Activated CD4-positive, alpha-beta T cell treated with anti-CD3 and anti-CD28 coated beads, Interleukin-2, Interleukin-4, amounts not matched to agents 100 ng/mL and 50 ng/mL, durations not matched to agents 16 hours and 8 hours (primary cell): ENCODE measurements around the gene EEF1AKMT1.
"Not testable (repeated sequence)": the region's sequence is repeated elsewhere in the genome, so short reads cannot be mapped to it uniquely, and the experiment has no call there.

Experiments
- DNase-seq: peaks from one replicate; pipeline ENCODE4 v3.0.0-alpha.2; 2020; ENCODE audit warnings: low spot score

The EEF1AKMT1 gene

DNA sequence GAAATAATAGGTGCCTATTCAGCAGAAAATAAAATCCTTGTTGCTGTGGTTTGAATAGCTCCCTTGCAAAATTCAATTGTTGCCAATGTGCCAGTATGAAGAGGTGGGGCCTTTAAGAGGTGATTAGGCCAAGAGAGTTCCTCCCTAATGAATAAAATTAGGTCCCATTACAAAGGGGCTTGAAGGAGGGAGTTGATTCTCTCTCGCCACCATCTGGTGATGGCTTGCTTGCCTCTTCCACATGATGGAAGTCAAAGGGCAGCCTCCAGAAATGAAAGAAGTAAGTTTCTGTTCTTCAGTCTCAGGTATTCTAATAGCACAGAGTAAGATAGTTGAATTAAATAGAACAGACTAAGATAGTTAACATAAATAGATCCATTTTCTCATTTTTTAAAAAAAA, 3.0 kb upstream of the EEF1AKMT1 start:
- DNase-seq: no peak

DNA sequence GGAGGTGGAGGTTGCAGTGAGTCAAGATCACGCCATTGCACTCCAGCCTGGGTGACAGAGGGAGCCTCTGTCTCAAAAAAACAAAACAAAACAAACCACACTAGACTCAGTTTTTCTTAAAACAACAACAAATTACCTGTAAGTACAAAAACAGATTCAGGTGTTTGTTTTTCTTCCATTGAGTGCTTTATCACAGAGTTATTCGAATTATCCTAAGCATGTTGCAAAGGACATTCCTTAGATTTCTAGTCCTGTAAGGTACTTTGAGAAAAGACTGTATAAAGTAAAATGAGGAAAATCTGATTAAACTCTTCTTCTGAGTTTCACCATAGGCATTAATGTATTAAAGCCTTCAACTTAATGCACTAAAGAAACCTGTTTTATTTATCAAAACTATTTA, 2.2 kb upstream of the EEF1AKMT1 start:
- no peak for DNase-seq

DNA sequence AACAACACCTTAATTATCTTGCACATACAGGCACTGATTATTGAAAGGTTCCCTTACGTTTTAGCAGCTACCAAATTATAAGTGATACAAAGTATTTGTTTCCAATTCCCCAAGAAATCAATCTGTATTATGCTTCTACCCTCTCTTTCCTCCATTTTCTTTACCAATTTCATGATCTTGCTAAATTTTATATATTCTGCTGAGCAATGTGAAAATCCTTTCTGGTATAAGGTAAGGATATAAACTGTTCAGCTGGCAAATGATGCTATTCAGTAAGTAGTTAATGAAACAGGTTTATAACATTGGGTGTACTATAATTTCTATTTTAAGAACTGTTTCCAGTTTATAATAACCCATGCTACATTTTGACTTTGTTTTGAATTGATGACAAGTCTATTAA, 985 bp upstream of the EEF1AKMT1 start:
- no peak for DNase-seq

DNA sequence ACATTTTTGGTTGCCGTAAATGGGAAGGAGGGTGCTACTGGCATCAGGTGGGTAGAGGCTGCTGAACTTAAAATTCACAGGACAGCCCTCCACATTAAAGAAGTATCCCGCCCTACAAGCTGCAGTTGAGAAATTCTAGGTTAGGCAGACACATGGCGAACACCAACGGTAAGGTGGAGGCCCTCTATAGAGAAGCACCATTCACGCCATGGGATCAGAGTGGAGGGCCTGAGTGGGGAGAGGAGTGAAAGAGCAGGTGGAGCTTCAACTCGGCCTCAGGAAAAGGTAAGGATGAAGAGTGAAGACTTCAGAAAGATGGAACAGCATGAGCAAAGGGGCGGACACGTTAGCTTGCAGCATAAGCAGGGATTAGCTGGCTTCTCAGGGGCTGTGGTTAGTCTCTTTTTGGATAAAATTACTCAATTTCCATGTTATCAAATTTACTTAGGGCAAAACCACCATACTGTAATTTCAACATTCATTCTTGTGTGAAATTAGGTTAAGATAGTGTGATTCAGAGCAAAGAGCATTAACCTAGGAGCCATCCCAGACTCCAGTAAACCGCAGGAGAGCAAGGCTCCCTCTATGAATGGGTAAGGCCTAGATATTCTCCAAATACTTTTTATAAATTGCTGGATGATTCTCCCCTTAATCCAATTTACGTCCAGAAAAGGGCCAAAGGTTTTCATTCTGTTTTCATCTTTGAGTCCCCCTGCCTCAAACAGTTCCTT, 1.2 kb downstream of the EEF1AKMT1 start:
- DNase-seq: no peak

DNA sequence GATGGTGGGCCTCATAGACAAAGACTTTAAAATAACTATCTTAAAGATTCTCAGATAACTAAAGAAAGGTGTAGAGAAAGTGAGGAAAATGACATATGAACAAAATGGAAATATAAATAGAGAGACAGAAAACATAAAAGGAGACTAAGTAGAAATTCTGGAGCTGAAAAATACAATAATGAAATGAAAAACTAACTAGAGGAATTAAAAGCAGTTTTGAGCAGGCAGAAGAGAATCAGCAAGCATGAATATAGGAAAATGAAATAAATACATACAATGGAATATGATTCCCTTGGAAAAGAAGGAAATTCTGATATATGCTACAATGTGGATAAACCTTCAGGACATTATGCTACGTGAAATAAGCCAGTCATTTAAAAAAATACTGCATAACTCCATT, 3.9 kb downstream of the EEF1AKMT1 start:
- DNase-seq: no peak

DNA sequence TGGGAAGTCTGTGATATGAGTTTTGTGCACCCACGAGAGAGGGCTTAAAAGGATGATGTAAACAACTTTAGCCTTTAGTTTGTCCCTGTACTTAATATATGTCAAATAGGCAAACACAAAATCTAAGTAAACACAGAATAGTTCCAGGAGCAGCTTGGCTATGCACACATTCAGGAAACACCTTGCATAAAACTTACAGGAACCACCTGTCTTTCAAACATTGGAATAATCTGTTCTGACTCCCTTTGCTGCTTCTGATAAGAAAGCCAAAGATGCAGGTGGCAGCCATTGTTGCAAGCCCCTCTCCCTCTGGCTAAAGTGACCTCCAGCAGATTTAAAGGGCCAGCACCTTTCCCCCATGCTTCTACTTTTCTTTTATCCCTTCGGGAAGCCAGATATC, 4.7 kb downstream of the EEF1AKMT1 start:
- DNase-seq: no peak

DNA sequence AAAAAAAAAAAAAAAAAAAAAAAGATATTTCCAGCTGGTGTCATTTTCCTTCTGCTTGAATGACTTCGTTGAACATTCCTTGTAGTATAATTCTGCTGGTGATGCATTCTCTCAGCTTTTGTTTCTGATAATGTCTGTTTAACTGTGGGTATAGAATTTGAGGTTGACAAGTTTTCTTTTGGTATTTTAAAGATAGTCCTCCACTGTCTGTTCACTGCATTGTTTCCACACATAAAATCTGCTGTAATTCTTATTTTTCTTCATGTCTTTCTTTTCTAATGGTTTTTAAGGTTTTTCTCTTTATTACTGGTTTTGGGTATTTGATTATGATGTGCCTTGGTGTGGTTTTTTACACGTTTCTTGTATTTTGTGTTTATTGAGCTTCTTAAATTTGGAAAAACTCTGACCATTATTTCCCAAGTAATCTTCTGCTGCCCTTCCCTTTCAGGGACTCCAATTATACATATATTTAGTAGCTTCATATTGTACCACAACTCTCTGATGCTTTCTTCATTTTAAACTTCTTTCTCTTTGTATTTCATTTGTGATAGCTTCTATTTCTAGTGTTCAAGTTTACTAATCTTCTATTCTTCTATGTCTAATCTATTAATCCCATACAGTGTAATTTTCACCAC, 6.3 kb downstream of the EEF1AKMT1 start:
- DNase-seq: no peak

DNA sequence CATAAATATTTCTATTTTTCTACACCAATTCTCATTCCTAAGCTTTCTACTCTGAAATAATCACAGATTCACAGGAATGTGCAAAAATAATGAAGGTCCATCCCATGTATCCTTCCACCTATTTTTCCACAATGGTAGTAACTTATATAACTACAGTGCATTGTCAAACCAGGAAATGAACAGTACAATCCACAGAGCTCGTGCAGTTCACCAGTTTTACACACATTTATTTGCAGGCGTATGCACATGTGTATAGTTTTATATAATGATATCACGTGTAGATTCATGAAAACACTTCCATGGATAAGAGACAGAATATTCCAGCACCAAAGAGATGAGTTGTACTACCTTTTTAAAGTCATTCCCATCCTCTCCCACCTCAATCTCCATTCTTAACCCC, 12.9 kb downstream of the EEF1AKMT1 start:
- no peak for DNase-seq

DNA sequence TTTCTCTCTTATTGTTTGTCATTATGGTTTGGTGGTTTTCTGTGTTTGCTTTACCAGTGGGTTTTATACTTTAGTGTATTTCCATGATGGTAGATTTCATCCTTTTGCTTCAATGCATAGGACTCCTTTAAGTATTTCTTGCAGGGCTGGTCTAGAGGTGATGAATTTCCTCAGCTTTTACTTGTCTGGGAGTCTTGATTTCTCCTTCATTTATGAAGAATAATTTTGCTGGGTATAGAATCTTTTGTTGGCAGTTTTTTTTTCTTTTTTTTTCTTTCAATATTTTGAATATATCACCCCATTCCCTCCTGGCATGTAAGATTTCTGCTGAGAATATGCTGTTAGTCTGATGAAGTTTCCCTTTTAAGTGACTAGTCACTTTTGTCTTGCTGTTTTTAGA, 19.8 kb downstream of the EEF1AKMT1 start:
- no peak for DNase-seq

DNA sequence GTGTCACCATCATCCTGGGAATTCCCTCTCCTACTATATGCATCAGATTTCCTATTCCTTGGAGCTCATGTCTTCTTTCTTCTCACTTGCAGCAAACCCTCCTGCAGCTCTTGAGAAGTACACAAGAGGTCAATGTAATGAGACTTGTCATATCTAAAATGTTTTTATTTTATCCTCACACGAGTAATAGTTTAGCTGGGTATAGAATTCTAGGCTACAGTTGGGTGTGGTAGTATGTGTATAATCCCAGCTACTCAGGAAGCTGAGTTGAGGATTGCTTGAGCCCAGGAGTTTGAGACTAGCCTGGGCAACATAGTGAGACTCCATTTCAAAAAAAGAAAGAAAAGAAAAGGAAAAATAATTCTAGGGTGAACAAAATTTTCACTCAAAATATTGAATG, 24.4 kb downstream of the EEF1AKMT1 start:
- no peak for DNase-seq

DNA sequence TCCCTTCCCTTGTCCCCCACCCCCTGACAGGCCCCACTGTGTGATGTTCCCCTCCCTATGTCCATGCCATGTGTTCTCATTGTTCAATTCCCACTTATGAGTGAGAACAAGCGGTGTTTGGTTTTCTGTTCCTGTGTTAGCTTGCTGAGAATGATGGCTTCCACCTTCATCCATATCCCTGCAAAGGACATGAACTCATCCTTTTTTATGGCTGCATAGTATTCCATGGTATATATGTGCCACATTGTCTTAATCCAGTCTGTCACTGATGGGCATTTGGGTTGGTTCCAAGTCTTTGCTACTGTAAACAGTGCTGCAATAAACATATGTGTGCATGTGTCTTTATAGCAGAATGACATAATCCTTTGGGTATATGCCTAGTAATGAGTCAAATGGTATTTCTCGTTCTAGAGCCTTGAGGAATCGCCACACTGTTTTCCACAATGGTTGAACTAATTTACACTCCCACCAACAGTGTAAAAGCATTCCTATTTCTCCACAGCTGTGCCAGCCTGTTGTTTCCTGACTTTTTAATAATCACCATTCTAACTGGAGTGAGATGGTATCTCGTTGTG, 29.8 kb downstream of the EEF1AKMT1 start:
- not testable (repeated sequence) for DNase-seq

DNA sequence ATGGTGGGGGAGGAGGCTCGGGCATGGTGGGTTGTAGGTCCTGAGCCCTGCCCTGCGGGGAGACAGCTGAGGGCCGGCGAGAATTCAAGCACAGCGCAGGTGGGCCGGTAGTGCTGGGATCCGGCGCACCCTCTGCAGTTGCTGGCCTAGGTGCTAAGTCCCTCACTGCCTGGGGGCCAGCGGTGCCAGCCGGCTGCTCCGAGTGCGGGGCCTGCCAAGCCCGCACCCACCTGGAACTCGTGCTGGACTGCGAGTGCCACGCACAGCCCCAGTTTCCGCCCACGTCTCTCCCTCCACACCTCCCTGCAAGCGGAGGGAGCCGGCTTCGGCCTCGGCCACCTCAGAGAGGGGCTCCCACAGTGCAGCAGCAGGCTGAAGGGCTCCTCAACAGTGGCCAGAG, 33.7 kb downstream of the EEF1AKMT1 start:
- DNase-seq: no peak

DNA sequence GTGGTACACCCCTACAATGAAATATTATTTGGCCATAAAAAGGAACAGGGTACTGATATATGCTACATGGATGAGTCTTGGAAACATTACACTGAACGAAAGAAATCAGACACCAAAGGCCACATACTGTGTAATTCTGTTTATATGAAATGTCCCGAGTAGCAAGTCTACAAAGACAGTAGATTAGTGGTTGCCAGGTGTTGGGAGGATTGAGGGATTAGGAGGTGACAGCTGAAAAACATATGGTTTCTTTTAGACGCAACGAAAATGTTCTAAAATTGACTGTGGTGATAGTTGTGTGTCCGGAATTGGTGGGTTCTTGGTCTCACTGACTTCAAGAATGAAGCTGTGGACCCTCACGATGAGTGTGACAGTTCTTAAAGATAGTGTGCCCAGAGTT, 35.1 kb downstream of the EEF1AKMT1 start:
- no peak for DNase-seq

DNA sequence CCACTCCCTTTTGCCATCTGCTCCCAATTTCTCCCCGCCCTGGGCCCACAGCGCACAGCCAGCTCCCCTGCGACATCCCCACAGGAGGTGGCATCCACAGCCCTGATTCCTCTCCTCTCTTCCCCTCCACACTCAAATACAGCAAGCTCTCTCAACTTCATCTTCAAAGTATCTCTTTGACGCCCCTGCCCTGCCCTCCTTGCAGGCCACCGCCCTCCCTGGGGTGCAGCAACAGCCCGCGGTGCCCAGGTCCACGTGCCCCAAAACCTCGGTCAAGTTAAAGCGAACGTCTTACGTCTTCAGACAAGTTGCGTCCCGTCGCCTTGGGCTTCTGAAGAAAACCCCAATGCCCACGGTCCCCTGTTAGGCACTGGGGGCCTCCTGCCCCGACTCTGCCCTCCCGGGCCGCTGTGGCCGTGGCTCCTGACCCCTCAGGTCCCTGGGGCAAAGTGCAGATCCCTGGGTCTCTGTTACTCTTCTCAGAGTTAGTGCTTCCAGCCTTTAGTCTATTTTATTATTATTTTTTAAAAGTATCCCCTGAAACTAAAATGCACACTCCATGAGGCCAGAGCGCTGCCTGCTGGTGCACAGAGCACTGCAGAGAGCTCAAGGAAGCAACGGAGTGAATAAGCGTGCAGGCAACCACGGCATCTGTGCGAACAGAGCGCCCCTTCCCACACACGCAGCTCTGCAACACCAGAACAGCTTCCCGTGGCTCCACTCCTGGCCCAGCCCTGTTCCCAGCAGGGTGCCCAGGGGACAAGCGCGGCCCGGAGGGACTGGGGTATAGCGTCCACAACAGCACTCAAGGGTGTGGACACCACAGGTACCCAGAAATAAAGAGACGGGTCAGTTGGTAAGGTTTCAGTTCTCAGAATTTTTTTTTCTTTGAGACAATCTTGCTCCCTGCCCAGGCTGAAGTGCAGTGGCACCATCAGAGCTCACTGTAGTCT, 43.9 kb downstream of the EEF1AKMT1 start:
- no peak for DNase-seq

DNA sequence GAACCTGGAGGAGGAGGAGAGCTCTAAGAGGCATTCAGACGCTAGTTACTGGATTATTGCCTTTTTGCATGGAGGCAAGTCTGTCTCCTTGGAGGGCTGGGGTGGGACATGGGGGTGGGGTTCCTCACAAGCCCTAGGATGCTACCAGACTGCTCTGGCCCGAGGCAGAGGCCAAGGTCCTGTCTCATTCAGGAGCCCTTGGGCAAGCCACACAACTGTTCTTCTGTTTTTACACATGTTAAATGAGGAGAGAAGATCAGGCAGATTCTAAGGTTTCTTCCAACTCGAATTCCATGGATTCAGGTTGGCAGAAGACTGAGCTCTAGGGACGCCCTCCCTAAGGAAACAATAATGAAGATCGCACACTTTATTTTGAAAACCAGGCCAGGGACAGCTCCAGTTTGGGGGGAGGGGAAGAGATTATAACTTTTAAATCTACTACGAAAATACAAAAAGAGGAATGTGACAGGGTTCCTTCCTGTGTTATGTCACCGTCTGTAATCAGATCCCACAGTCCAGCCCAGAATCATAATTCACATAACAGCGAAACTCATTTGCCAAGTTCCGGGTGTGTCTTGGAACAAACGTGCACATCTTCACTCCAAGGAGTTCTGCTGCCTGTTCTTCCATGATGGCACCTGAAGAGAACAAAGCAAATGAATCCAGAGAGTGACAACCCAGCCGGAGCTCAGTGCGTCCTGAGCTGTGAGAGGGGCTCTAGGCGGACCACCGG, 45.0 kb downstream of the EEF1AKMT1 start:
- no peak for DNase-seq

DNA sequence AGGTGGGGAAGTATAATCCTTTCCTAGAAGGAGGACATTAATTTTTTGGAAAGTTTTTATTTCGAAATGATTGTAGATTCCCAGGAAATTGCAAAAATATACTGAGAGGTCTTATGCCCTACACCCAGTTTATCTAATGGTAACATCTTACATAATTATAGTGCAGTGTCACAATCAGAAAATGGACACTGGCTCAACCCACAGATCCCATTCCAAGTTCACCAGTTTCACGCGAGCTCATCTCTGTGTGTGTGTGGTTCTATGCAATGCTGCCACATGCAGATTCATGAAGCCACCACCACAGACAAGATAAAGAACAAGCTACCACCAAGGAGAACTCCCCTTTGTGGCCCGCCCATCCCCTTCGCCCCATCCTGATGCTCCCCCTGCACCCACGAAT, 45.9 kb downstream of the EEF1AKMT1 start:
- no peak for DNase-seq

DNA sequence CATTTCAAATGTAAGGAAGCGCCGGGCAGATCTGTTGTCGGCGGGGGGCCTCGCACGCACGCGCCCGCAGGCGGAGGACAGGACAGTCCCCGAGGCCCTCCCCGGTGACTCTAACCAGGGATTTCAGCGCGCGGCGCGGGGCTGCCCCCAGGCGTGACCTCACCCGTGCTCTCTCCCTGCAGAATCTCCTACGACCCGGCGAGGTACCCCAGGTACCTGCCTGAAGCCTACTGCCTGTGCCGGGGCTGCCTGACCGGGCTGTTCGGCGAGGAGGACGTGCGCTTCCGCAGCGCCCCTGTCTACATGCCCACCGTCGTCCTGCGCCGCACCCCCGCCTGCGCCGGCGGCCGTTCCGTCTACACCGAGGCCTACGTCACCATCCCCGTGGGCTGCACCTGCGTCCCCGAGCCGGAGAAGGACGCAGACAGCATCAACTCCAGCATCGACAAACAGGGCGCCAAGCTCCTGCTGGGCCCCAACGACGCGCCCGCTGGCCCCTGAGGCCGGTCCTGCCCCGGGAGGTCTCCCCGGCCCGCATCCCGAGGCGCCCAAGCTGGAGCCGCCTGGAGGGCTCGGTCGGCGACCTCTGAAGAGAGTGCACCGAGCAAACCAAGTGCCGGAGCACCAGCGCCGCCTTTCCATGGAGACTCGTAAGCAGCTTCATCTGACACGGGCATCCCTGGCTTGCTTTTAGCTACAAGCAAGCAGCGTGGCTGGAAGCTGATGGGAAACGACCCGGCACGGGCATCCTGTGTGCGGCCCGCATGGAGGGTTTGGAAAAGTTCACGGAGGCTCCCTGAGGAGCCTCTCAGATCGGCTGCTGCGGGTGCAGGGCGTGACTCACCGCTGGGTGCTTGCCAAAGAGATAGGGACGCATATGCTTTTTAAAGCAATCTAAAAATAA, 52.1 kb downstream of the EEF1AKMT1 start:
- no peak for DNase-seq

DNA sequence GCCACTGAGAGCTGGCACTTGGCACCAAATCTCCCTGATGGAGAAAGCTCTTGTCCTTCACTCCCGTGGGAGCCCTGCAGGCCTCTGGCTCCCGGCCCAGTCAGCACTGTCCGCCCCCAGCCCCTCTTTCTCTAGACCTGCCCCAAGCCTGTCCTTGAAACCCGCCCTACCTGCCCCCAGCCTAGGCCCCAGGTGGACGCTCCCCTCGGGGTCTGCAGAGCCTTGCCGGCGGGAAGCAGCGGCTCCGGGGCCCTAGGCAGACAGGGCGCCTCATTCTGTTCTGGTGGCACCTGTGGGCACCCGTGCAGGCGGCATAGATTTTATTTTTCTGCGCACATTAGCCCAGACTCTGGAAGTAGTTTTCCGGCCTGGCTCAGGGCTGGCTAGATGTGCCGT, 52.7 kb downstream of the EEF1AKMT1 start:
- no peak for DNase-seq

DNA sequence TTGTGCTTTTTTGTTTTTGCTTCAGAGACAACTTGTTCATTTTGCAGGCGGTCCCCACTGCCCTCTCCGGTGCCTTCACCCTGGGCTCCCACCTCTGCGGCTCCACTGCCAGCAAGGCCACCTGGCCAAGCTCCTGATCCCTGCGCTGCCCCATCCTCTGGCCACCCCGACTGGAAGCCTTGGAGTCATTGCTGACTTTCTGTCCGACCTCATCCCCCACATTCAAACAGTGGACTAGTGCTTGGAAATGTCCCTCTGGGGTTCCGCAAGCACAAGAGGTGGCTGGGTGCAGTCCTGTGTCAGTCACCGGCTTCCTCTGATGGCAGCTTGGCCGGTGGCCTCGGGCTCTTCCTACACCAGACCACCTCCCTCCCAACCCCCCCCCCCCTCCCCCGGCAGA, 53.3 kb downstream of the EEF1AKMT1 start:
- no peak for DNase-seq

DNA sequence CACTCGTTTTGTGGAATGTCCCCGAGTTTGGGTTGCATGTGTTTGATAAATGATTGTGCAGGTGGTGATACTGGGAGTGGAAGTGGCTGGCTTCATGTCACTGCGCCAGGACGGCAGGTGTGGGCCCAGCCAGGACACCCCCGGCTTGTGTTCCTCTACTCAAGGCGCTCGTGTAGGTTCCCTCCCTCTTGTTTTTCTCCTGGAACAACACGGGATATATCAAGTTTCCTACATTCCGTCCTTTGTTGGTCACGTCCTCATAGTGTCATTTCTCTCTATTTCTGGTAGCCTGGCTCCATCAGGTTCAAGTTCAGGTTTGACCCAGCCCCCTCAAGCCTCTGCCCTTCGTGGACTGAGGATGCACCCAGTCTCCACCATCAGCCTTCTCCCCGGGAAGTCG, 54.0 kb downstream of the EEF1AKMT1 start:
- DNase-seq: no peak
